Esophagus squamous epithelium (tissue), 5 donors: ENCODE data around the gene FAM124A. TPM values are rescaled to one million over a fixed set of nuclear protein-coding genes. Genes with fewer than 3 reads are reported as not detected.

ENCODE experiments used
- DNase-seq: peaks from one replicate; lab custom pipeline; 2025; lab: John Stamatoyannopoulos, UW
- H3K27ac ChIP-seq, 4 donors: fragments of 200-600 bp; sonication (generic); one replicate each; pipeline ENCODE4 v1.5.1; 2016 to 2019; ENCODE audit warnings: mild to moderate bottlenecking in 1 of 4
- H3K27me3 ChIP-seq, 4 donors: fragments of 200-600 bp; sonication (generic); 1 replicate in 3 of 4; 2 replicates in 1 of 4; pipeline versions ENCODE4 v1.5.1 to v1.6.0; 2017 to 2021; ENCODE audit warnings: antibody characterized with exemption in 1 of 4
- H3K36me3 ChIP-seq, 3 donors: fragments of 200-600 bp; sonication (generic); one replicate each; pipeline ENCODE4 v1.5.1; 2016 to 2019
- H3K4me1 ChIP-seq, 3 donors: fragments of 200-600 bp; sonication (generic); one replicate each; pipeline ENCODE4 v1.5.1; 2017 to 2019
- H3K4me3 ChIP-seq, 4 donors: fragments of 200-600 bp; sonication (generic); 1 replicate in 3 of 4; 2 replicates in 1 of 4; pipeline ENCODE4 v1.5.1; 2016 to 2019; ENCODE audit warnings: mild to moderate bottlenecking in 2 of 4, moderate library complexity in 1 of 4
- H3K9me3 ChIP-seq, 3 donors: fragments of 200-600 bp; sonication (generic); one replicate each; pipeline ENCODE4 v1.5.1; 2016 to 2019
- POLR2A ChIP-seq, 4 donors: fragments of 450-650 bp; IDR thresholded peaks; one replicate each; pipeline ENCODE4 v1.6.1; 2017; ENCODE audit warnings: antibody characterized with exemption in 4 of 4, mild to moderate bottlenecking in 4 of 4, moderate library complexity in 3 of 4
- WGBS, 2 donors: methylation state at CpG; one replicate each; pipeline ENCODE4 v1.1.5; 2018; 5-methylcytosine and 5-hydroxymethylcytosine counted together
- intact Hi-C: fragments of 100-400 bp; cut with DNase I; formaldehyde crosslinking; loops from one replicate; pipeline ENCODE4 v1.15.0; 2022
- total RNA-seq, 4 donors: library from RNA; depleted of rRNA; stranded (reverse); fragments of >200 nt; gene quantifications; one replicate each; pipeline ENCODE4 v1.1.0, GENCODE V29; 2016
- TF ChIP-seq, protein P1 (sequence below), 6 experiments: fragments of 450-650 bp in 4 of 6; fragments of 200-600 bp in 2 of 6; sonication (generic) in 2 of 6; IDR thresholded peaks; one replicate each; pipeline ENCODE4 v1.5.1; 2016 to 2019; ENCODE audit warnings: antibody characterized with exemption in 6 of 6, mild to moderate bottlenecking in 4 of 6, moderate library complexity in 4 of 6
- donor health status: DM: yes; HTN: yes; CAD: no.

Gene FAM124A
- total RNA-seq, 4 donors from 2014 or later, result 0.45 to 2.5 (median 1.3) TPM

DNA sequence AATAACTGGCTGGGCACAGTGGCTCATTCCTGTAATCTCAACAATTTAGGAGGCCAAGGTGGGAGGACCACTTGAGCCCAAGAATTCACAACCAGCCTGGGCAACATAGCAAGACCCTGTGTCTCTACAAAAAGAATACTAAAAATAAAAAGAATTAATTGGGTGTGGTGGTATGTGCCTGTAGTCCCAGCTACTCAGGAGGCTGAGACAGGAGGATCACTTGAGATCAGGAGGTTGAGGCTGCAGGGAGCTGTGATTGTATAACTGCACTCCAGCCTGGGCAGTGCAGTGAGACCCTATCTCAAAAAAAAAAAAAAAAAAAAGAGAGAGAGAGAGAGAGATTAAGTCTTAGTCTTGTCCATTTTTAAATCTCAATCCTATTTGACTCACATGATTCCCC lies 81.7 kb downstream of the FAM124A start:
- no peaks in the 10 kb centered on the region for H3K4me1 ChIP-seq
- DNase-seq, result no peak
- no peak overlapping the region for H3K4me3 ChIP-seq
- H3K36me3 ChIP-seq, result no peaks in the 10 kb centered on the region
- H3K9me3 ChIP-seq, result no peaks in the 10 kb centered on the region
- TF ChIP-seq, protein P1, sequence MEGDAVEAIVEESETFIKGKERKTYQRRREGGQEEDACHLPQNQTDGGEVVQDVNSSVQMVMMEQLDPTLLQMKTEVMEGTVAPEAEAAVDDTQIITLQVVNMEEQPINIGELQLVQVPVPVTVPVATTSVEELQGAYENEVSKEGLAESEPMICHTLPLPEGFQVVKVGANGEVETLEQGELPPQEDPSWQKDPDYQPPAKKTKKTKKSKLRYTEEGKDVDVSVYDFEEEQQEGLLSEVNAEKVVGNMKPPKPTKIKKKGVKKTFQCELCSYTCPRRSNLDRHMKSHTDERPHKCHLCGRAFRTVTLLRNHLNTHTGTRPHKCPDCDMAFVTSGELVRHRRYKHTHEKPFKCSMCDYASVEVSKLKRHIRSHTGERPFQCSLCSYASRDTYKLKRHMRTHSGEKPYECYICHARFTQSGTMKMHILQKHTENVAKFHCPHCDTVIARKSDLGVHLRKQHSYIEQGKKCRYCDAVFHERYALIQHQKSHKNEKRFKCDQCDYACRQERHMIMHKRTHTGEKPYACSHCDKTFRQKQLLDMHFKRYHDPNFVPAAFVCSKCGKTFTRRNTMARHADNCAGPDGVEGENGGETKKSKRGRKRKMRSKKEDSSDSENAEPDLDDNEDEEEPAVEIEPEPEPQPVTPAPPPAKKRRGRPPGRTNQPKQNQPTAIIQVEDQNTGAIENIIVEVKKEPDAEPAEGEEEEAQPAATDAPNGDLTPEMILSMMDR (IDR thresholded peaks at IDR 0.05), result no peak
- no peak for TF ChIP-seq POLR2A (IDR thresholded peaks at IDR 0.05)
- H3K27ac ChIP-seq, result no peak overlapping the region
- intact Hi-C loops, result no loop called here
- no peaks in the 10 kb centered on the region for H3K27me3 ChIP-seq

DNA sequence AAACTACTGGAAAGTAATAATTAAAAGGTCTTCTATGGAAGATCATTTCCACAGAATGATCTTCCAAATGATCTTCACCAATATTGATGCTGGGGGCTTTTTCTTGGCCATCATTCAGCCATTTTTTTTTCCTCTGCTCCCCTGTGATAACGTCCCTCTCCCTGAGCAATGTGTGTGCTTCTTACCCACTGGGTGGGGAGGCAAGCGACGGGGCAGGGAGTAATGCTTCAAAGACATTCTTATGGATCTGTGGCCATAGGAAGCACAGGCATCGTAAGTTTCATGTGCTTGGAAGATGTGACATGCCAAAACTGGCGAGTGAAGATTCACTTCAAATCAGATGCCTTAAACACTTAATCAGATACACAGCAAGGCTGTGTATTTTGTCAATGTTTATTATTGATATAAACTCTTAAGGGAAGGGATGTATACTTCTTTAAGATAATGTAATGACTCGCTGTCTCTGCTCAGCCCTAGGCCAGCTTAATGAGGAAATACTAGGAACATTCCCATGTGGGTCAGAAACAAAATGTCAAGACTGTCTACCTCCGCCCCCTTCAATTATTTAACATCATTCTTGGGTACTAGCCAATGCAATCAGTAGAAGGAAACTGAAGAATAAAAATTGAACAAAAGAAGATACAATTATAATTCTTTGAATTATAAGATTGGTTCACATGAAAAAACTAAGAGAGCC lies 83.2 kb downstream of the FAM124A start:
- no peak overlapping the region for H3K4me3 ChIP-seq
- H3K27ac ChIP-seq, result no peak overlapping the region
- no peaks in the 10 kb centered on the region for H3K4me1 ChIP-seq
- no peak for DNase-seq
- TF ChIP-seq POLR2A (IDR thresholded peaks at IDR 0.05), result no peak
- TF ChIP-seq, protein P1 (IDR thresholded peaks at IDR 0.05), result no peak
- intact Hi-C loops, result no loop called here
- no peaks in the 10 kb centered on the region for H3K9me3 ChIP-seq
- no peaks in the 10 kb centered on the region for H3K27me3 ChIP-seq
- no peaks in the 10 kb centered on the region for H3K36me3 ChIP-seq
- 64 to 72% methylated on average over 7 of the region's 7 CpGs for WGBS, 2 donors

DNA sequence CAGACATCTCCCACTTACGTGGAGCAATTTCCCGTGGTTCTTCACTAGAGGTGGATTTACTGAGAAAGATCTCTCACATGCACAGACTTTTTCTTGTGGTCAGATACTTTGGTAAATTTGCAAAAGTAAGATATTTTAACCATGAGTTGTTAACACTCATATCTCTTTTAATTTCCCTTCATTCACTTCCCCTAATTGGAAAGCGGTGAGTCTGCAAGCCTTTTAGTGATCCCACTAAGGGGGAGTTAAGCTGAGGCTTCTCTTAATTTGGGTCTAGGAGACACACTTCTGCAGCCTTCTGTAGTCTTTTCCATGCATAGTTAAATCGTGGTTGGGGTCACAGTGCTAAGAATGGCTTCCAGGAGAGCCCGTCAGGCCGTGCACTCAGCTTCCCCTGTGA lies 86.6 kb downstream of the FAM124A start:
- no peak overlapping the region for H3K4me3 ChIP-seq
- no peaks in the 10 kb centered on the region for H3K4me1 ChIP-seq
- H3K27me3 ChIP-seq, result no peaks in the 10 kb centered on the region
- H3K27ac ChIP-seq, result no peak overlapping the region
- WGBS, 2 donors, result 60 to 63% methylated on average over 4 to 5 of the region's 6 CpGs
- H3K36me3 ChIP-seq, result no peaks in the 10 kb centered on the region
- H3K9me3 ChIP-seq, result no peaks in the 10 kb centered on the region
- TF ChIP-seq, protein P1 (IDR thresholded peaks at IDR 0.05), result no peak
- TF ChIP-seq POLR2A (IDR thresholded peaks at IDR 0.05), result no peak
- no peak for DNase-seq
- intact Hi-C loops, result no loop called here

DNA sequence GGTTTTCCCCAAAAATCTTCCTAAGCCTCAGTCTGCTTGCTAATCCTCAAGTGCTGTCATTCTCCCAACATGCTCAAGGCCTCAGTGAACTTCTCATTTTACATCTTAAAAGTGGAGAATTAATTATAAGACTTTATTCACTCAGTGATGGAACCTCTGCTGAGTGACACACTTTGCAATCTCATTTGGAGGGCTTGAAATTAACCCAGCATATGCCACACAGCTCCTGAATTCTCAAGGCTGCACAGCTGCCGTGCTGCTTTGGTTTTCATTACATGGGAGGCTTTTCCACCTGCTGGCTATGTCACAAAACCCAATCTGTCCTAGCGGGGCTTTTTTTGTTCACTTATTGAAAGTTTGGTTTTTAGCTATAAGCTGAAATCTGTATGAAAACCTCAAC lies 89.0 kb downstream of the FAM124A start:
- Histone ChIP-seq H3K9me3 (no peaks in the 10 kb centered on the region), H3K27ac (no peak overlapping the region), H3K27me3 (no peaks in the 10 kb centered on the region), H3K4me3 (no peak overlapping the region), H3K36me3 (no peaks in the 10 kb centered on the region), H3K4me1 (no peaks in the 10 kb centered on the region)
- intact Hi-C loops, result no loop called here
- DNase-seq, result no peak
- TF ChIP-seq, protein P1 (IDR thresholded peaks at IDR 0.05), result no peak
- TF ChIP-seq POLR2A (IDR thresholded peaks at IDR 0.05), result no peak
- 83 to 89% methylated on average over 2 of the region's 2 CpGs for WGBS, 2 donors

DNA sequence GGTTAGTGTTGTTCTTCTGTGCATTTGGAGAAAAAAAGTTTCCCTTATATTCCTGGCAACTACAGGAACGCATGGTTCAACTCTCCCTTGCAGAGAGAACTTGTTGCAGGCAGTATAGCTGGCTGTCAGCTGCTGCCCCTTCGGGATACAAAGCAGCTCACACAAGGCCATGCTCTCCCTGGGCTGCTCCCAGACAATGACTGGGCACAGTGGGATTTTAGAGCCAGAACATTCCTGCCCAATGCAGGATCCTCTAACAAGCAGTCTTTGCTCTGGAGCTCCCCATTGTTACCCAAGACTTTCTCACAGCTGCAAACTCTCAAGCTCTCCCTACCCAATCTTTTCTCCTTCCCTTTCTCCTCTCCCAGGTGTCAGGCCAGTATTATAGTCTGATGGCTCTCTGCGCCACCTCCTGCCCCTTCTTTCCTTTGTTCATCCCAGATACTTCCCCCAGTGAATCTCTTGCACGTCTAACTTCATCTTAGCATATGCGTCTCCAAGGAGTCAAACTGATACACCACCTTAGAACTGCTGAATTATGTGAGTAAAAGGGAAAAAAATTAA lies 89.8 kb downstream of the FAM124A start:
- H3K4me3 ChIP-seq, result no peak overlapping the region
- H3K27ac ChIP-seq, result no peak overlapping the region
- whole genome bisulfite sequencing, 2 donors, result 82 to 84% methylated on average over 5 of the region's 5 CpGs
- H3K9me3 ChIP-seq, result no peaks in the 10 kb centered on the region
- TF ChIP-seq, protein P1 (IDR thresholded peaks at IDR 0.05), result no peak
- no peak for TF ChIP-seq POLR2A (IDR thresholded peaks at IDR 0.05)
- H3K36me3 ChIP-seq, result no peaks in the 10 kb centered on the region
- no peaks in the 10 kb centered on the region for H3K27me3 ChIP-seq
- no peak for DNase-seq
- H3K4me1 ChIP-seq, result no peaks in the 10 kb centered on the region
- intact Hi-C loops, result no loop called here
